HG03521 (cell line): ENCODE measurements around the gene ZNF236.

Source experiments
- ATAC-seq: cut with Tn5 transposase; IDR thresholded peaks from one replicate; pipeline ENCODE4 v1.9.1; 2021; ENCODE audit warnings: mild to moderate bottlenecking, moderate library complexity; ENCODE audit not compliant: unreplicated experiment

The ZNF236 gene

DNA sequence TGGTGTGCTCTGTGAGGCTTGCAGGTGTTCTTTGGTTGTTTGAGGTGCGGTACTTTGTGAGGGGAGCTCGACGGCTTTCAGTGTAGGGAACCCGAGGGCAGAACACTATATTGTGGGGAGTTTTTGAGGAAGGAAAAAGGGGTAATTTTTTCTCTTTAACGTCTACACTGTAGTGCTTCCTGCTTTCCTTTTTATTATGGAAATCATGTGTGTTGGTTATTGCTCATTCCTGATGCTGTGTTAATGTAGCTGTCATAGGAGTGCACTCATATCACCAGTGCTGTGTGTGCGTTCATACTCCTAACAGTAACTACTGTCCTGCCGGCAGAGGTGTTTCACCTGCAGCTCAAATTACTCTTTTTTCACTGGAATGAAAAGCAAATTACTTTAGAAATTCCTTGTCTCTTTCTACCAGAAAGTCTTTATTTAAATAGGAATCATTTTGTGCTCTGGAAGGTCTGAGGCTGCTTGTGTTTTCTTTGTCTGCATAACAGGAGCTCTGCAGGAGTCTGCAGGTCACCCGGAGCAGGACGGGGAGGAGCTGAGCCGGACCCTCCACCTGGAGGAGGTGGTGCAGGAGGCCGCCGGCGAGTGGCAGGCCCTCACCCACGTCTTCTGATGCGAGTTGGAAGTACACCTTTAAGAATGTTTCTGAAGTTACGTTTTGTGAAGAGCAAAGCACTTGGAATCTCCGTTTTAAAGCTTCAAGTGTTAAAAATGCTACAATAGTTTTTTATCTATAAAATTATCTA is 145.5 kb downstream of the ZNF236 start:
- no peak for ATAC-seq

DNA sequence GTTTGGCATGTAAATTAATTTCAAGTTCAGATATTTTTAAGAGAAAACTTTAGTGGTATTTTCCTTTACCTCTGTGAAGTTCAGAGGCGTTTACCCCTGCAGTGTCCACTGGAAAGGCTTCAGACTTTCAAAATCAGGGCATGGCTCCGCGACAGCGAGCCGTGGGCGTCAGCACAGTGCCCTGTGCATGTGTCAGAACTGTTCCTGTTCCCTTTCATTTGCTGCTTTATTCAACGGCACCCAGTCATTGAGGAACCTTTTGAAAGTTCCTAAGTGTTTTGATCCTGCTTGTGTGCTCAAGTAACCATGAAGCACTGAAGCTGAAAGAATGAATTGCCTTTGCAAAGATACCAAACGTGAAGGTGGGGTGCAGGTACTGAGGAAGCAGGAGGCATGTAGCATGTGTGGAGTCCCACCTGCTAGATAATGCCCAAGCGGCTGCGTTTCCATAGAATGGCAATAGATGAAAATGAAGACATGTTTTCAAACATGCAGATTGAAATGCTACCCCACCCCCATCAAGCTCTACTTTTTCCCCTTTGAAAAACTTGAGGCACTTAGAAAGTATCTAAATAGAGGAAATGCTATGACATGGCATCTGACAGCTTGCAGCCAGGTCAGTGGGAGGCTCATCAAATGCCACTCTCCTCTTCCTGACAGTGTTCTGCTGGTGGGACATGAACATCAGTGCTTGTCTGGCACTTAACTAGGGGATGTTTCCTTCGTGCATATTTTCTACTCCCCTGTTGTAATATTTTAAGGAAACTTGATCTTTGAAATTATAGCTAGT is 148.6 kb downstream of the ZNF236 start:
- ATAC-seq, result no peak

DNA sequence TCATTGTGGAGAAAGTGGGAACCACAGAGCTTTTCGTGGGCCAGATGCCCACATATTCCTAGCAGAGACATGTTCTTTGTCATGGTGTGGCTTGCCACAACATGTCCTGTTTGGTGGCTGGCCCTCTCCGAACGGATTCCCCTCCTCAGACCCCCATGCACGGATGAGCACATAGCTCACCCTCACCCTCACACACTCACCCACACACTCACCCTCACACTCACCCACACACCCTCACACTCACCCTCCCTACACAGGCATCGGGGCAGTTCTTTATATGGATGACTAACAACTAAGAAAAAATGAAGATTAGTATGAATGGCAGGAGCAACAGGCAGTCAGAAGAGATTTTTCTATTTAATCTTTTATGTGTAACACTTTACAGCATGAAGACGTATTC is 149.9 kb downstream of the ZNF236 start:
- ATAC-seq, result no peak

DNA sequence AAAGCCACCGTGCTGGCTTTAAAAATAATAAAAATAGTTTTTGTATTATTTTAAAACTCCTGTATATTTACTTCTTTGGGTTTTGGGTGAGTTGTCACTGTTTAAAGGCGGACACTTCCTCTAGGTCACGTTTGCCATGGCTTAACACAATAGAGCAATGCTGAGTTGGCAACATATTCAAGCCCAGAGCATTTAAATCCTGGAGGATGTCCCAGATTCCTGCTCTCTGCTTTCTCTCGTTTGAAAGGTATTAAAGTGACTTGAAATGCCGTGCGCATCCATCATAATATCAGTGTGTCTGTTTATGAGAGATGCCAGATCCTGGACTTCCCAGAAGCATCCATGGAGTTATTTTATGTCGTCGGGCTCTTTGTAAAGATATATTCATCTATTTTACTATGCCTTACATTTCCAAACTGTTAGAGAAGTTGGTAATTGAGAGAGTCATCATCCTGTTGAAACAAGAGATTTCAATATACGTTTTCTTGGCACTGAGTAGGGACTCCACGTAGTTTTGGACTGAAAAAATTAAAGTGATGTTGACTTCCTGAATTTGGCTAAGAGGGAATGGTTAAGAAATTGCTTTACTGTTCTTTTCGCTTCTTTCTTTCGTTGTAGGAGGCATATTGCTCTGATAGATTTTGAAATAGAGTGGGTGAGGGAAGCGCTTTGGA is 150.6 kb downstream of the ZNF236 start:
- no peak for ATAC-seq

DNA sequence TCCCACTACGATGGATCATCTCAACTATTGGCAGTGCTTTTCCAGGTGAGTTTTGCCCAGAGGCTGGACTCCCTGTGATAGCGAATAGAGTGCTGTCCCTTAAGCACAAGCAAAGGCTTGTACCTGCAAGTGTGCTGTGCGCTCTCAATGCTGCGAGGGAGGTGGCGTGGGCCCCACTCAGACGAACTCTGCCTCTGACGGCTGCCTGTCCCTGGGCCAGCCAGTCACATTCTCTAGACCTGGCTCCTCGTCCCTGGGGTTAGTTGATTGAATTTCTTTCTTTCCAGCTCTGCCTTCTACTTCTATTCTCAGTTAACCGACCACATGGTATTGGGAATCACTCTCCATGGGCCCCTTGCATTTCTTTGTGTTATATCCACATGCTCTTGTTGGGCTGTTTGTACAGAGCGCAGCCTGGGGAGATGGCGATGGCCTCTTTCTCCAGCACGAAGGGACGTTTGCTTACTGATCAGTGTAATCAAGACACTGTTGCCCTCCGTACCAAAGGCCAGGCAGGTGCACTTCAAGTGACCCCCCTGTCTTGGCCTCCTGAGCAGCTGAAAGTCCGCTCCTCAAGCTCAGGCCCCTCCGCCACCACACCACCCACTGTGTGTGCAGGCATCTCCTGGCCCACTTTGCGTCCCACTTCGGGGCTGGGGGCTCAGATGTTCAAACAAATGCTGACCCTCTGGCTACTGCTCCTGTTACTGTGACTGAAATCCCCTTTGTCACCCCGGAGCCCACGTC is 151.3 kb downstream of the ZNF236 start:
- no peak for ATAC-seq

DNA sequence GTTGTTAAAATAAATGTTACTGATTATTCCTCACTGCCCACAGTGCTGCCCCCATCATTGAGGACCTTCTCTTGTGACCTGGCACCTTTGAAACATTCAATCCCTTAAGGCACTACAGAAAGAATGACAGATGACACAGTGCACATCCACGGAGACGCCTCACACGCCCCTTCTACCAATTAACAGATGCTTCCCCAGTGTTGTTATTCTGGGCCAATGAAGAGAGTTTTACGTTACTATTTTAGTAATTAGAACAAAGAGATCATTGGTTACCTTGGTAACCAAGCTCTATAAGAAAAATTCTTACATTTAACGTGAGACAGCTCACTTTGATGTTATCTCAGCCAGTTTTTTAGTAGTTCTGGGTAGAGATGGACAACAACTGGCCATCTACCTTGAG is 152.0 kb downstream of the ZNF236 start:
- no peak for ATAC-seq

DNA sequence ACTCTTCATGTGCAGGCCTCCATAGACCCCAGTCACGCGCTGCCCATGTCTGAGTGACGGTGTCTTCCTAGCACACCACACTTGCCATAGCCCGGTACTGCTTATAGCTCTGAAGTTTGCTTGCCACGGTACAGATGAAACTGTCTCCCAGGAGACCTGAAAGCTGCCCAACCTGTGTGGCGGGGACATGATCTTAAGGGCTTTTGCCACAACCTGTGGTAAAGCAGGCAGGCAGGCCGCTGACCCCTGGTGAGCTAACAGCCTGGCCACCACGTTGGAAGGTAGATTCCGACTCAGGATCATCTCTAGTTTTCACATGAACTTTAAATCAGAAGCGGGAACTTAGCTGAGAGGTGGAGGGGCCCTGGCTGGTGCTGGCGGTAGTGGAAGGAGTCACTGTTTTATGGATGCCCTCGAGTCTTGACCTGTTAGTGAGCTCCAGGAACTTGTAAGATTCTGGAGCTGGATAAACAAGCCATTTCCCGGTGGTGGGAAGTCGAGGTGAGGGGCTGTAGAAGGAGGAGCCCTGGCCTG is 153.3 kb downstream of the ZNF236 start:
- no peak for ATAC-seq

DNA sequence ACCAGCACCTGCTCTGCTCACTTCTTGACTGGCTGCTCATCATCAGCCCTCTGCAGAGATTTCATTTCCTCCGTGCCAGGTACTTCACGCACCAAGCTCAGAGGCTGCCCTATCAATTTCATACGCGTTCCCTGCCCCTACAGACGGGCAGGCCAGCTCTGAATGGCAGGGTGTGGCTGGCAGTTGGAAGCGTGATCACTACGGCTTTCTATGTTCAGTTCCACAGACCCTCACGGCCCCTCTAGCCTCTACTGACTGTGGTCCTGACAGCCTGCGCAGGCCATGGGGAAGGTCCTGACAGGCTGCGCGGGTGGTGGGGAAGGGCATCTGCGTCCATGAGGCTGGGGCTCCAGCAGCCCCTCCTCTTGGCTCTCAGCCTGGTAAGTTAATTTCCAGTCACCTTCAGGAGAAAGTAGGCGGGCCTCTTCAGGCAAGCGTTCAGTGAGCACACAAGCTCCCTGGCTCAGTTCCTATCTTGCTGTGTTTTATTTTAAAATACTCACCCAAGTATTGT is 154.8 kb downstream of the ZNF236 start:
- ATAC-seq, result no peak

DNA sequence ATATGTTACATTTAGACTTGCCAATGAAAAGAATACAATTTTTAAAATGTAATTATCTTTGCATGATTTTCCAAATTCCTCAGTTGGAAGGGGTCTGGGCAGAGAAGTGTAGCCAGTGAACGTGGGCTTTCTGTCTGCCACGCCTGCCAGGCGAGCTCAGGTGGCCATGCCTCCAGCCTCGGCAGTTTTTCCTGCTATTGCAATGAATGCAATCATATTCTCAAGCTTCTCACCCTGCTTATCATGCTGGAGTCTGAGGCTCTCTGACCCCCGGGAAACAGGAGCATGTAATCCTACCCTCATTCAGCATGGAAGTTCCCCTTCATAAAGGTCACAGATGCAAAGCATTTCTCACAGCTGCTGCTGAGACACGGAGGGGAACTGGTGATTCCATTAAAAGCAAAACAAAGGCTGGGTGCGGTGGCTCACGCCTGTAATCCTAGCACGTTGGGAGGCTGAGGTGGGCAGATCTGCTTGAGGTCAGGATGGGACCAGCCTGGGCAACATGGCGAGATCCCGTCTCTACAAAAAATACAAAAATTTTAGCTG is 155.4 kb downstream of the ZNF236 start:
- no peak for ATAC-seq

DNA sequence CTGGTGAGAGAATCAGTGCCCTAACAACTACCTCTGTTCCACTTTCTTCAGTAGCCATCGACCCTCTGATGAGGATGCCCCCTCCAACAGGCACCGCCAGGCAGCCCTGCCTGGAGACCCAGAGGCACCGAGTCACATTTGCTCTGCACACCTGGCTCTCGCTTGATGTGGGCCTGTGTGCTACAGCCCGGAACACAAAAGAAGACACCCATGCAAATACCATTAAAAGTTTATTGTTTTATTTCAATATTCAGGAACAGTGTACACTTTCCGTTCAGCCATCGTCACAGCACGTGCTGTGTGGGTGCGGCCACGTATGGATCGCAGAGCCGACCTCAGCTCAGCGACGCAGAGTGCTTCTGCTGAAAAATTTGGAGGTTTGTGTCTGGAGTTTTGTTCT is 156.3 kb downstream of the ZNF236 start:
- no peak for ATAC-seq

DNA sequence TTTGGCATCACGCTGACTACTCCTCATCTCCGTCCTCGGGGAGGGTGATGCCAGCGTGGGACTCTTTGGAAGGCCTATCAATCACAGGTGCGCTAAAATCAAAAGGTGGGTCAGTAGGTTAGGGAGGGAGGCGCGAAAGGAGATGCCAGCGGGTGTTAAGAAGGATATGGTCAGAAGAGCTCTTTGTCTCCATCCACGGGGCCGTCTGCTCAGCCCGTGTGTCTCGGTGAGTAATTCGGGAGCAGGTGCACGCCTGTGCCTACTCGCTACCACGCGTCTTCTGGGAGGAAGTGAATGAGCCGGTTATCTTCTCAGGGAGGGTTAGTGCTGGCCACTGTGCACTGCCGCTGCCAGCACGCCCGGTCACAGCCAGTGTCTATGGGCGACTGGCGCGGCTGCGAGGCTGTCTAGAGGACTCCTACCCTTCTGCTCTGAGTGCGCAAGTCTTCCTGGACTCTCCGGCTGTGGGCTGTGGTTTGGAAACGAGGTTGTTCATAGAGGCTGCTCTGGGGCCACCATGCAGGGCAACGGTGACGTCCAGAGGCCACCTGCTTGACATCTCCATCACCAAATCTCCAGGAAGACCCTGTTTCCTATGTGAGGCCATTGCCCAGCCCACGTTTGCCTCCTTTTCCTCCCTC is 156.9 kb downstream of the ZNF236 start:
- no peak for ATAC-seq

DNA sequence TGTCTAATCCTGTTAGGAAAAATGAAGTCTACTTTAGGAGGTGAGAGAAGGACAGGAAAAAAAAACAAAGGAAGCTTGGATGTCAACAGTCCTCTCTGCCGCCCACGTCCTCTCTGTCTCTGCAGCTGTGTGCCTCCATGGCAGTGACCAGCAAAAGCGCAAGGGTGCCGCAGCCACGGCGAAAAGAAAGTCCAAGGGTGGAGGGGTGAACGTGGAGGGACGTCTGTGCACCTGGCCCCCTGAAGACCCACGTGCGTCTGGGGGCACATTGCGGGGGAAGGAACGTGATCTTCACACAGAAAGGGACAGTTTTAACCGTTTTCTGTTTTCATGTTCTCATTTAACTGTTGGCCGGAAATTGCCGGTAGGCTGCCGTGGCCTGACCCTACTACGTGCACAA is 157.5 kb downstream of the ZNF236 start:
- no peak for ATAC-seq

DNA sequence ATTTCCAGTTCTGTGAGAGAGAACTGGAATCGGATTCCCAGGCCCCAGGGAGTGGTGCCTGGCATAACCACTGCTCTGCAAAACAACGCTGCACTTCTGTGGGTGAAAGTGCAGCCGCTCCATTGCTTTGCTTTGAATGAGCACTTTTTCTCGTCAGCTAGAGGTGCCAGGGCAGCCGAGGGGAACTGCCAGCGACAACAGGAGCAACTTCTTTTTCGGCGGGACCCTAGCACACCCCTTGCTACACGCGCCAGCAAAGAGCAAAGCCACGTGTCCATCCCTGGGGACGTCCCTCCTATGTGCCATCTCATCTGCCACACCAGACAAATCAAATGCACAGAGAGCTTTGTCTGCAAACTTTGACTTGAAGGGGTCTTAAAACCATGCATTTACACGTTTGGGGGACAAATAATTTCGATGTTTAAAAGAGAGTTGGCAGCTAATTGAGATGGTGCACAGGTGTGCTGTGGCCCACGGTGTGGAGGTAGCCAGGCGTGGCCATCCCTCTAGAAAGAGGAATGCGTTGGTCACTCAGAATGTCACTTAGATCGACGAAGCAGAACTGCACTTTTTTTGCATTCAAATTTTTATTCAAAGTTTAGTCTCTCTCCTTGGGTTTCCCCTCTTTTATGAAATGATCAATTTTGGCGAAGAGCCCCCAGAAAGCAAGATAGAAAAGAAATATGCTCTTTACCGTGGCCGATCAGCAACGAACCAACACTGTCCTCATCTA is 158.5 kb downstream of the ZNF236 start:
- peak; percentile 12 for ATAC-seq

DNA sequence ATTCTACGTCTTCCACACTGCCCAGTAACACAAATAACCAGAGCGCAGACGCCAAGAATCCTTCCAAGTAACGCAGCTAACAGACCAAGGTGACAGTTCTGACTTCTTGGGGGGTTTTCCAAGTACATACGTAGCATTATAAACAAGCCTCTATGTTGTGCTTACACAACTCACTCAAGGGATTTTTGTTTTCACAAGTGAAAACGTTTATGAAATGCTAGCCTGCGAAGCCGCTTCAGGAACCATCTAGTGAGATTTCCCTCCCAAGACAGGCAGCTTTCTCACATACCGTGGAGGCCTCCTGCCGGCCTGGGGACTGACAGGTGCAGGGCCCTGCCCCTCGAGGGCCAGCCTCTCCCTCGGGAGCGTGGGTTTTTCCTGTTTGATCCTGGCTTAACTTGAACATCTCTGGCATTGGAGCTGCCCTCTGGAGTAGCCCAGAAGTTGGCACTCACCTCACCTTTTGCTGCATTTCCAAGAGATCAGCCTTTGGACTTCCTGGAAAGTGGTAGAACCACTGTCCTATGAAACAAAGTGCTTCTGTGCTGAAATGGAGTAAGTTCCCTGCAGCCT is 159.1 kb downstream of the ZNF236 start:
- ATAC-seq, result peak; percentile 44

DNA sequence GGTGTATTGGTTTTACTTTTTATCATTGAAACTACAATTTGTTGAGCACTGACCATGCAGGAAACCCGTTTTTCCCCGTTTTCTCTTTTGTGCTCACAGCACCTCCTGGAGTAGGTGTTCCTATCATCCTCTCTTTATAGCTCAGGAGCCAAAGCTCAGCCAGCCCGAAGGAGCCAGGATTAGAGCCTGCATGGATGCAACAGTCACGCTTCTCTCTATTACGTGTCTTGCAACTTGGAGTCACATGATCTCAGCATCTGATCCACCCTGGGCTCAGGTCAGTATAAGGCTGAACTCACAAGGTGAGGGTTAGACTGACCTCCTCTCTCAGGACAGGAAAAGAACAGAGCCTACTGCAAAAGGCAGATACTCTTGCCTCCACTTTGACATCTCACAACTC is 159.7 kb downstream of the ZNF236 start:
- no peak for ATAC-seq

DNA sequence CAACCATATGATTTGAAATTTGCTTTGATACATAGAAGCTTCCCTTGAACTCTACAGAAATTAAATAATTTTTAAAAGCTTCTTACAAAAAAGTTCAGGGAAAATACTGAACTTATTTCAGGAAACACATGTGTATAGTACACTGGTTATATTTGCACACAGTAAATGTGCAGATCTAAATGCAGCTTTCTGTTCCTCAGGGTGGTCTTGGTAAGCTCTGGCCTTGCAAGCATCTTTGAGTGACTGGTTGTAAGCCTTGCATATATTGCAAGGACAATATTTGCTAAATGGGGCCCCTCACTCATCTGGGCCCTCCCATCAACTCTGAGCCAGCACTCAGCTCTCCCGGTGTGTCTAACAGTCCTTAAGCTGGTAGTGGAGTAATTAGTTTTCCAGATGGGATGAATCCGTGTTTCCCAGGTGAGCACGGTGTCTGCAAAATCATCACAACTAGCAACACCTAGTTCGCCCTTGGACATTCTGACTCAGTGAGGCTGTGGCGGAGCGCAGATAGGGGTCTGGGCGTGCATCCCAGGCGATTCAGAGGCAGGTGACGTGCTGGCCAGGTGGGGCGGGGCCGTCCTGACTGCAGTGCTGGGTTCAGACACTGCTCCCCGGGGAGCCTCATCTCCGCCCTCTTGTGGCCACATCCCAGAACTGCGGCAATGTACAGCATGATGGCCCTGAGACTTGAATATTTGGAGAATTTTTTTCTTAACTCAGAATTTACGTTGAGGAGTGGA is 160.7 kb downstream of the ZNF236 start:
- ATAC-seq, result peak; percentile 79

DNA sequence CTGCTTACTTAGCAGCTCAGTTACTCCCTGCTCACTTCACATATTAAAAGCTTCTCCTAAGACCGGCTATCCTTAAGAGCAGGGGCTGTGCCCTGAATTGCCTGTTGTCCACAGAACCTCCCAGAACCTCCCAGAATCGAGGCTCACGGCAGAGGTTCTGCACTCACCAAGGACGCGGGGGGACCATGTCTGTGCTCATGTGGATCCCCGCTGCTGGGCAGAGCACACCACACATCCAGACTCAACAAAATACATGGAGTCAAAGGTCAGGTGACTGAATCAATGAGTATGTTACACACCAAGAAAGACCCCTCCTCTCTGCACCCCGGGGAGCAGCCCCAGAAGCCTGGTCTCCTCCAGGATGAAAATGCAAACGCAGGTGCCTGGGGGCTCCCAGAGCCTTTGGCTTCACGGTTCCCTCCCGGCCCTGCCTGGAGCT is 161.3 kb downstream of the ZNF236 start:
- no peak for ATAC-seq
